Daoy (cell line): ENCODE results near the gene HMGB4. TPM values are rescaled to one million over a fixed set of nuclear protein-coding genes. Genes with fewer than 3 reads are reported as not detected.

Experiments
- DNase-seq: peaks from one replicate; pipeline ENCODE4 v3.0.0-alpha.2; 2015; ENCODE audit warnings: low read depth
- total RNA-seq: library from RNA; depleted of rRNA; stranded (reverse); fragments of >200 nt; shearing (Covaris generic); gene quantifications from 2 replicates; pipeline ENCODE4 v1.2.3, GENCODE V29; 2014; rRNA removed

Gene HMGB4, protein sequence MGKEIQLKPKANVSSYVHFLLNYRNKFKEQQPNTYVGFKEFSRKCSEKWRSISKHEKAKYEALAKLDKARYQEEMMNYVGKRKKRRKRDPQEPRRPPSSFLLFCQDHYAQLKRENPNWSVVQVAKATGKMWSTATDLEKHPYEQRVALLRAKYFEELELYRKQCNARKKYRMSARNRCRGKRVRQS
- not detected in 2 replicates for total RNA-seq

DNA sequence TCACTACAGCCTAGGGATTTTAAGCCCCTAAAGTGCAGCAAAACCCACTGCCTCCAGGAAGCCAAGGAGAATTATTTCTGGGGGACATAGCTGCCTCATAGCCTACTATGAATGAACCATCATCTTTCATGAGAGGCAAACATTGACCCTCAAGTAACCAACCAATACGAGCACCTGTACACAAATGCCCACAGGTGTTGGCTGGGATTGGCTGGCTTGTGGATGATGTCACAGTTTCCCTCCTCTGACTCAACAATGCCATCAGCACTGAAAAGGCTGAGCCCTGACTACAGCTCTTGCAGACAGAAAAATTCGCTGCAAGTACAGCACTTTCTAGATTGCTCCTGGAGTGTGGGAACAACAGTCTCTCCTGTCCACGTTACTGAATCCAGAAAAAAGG, at the start of gene HMGB4:
Gene HMGB4 (plus strand): TSS at position 301 of the 400 bp plus-strand sequence. CDS start 113 bp downstream, outside the sequence.
- DNase-seq, result no peak

DNA sequence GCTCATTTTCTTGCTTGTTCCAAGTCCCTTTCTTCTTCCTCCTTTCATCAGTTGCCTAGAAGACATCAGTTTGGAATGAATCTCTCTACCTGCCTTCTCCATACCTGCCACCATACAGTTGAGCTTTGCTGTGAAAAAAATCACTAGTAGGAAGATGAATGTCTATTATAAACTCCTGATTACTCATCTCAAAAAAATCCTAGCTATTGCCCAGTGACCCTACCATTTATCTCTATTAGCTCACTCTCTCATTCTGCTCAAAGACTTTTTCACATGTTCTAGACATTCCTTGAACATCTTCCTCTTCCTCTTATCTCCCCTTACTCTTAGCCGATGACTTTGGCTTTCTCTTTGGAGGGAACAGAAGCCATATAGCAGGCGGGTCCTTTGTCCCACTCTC, 49.7 kb upstream of the HMGB4 start:
- no peak for DNase-seq

DNA sequence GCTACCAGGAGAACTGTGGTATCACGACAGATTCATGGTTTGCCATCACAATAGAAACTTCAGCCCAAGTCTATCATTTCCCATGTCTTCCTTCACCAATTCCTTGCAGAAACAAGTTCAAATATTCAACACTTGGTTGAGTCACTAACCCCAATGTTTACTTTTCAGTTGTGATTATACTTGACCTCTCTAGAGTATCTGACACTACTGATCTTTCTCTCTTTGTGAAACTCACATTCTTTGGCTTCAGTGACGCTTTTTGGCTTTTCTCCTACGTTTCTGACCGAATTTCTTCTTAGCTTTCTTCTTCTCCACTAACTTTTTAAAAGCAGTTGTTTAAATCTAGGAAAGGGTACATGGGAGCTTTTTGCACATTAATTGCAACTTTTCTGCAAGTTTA, 48.8 kb upstream of the HMGB4 start:
- peak; percentile 29 for DNase-seq

DNA sequence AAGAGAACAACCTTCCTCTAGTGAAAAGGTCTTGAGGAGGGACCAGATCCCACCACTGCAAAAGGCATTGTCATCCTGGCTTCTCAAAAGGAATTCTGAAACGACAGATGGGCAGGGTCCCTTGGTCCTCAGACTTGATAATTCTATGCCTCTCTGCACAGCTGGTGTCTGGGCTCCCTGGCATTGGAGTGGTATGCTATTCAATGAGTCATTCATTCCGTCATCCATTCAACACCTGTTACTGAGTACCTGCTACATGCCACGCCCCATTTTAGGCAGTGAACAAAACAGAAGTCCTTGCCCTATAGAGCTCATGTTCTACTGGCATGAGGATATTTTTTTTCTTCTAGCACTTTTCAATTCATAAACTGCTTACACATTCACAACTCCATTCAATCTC, 45.8 kb upstream of the HMGB4 start:
- DNase-seq, result no peak

DNA sequence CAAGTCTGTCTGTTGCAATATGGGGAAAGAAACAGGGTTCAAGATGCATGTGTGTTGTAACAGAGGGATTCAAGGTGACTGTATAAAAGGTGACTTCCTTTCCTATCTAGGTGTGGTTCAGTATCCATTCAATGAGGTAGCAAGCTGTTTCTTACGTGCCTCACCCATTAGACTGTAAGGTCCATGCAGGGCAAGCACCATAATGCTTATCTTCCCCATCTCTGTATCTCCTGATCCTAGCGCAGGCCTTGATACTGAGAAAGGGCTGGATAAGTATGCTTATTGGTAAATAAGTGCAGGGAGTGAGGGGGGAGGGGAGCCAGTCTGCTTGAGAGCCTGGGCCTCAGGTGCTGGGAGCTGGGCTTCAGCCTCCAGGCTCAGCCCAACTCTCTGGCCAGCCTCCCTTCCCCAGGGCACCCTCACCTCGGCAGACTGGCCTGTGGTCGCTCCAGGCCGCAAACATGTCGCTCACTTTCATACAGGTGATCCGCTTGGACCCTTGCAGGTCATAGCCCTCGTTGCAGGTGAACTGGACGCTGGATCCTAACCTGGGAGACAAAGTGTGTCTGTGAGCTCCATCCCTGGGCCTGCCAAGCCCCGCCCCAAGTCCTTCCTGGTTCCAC, 44.5 kb upstream of the HMGB4 start:
- no peak for DNase-seq

DNA sequence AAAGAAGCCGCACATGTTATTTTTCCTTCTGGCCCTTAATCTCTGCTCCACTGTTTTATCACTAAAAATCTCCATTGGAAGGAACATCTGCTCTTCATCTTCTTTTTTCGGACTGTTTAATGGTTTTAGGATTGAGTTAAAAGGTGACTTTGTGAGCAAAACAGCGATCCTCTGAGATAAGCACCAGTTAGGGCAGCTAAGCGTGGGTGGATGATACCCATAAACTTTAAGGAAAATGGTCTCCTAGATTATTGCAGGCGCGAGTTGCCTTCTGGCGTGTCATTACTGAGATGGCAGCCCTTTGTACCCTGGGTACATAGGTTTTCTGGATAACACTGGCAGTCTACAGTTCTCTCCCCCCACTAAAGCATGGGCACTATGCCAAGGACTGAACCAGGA, 44.0 kb upstream of the HMGB4 start:
- no peak for DNase-seq

DNA sequence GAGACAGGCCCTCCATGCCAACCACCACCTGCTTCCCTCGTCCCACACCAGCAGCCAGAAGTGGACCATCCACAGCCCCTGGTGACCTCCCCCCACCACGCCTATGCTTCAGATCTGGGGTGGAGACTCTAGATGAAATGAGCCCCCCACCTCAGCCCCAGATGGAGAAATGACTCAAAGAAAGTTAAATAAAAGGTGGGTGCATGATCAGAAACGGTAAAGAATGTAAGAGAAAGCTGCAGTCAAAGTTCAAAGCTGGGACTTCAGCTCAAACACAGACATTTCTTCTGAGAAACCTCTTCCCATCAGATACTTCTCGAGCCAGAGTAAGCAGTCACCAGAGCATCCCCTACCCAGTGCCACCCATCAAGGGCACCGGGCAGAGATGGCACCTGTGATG, 43.1 kb upstream of the HMGB4 start:
- DNase-seq, result no peak

DNA sequence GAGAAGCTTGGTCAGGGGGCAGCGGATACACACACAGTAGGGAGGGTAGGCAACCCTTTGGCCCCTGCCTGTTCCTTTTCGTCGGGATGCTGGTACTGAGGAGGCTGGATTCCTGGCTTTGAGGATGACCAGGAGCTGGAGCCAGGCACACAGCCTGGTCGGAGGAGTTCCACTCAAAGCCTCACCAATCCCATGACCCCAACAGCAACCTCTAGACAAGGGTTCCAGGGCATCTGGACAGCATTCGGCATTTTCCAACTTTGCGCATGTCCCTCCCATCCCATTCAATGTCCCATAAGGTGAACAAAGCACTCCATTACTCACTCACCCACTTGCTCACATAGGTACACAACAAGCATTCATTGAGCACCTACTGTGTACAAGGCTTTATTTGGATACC, 42.6 kb upstream of the HMGB4 start:
- no peak for DNase-seq

DNA sequence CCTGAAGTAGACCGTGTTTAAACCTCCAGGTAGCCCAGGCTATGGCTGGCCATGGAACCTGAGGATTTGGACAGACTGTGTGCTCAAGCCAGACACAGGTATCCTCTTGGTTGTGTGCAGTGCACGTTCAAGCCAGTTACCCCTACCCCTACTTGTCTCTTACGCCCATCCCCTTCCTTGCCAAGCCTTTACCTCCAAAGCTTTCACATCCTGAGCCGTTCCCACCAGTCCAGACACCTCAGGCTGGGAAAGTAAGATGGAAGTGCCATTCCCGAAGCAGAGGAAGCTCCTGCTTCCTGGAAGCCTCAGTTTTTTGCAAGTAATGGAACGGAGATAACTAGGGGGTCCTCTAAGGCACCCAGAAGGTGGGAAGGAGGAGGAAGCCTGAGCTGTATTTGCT, 41.5 kb upstream of the HMGB4 start:
- DNase-seq, result no peak

DNA sequence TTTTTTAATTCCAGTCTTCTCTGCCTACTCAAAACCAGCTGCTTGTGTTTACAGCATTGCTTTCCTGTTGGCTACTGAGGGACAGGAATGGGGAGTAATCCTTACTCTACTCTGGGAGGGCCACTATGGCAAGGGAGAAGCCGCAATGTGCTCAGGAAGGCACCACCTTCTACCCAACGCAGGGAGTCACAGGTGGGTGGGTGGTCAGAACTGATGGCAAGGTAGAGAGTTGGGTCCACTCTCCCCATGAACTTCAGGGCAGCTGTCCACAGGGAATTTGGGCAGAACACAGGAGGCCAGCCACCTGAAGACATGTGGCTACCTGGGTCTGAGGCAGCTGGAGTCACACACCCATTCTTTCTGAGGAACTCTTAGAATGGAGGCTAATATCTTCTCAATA, 40.5 kb upstream of the HMGB4 start:
- no peak for DNase-seq

DNA sequence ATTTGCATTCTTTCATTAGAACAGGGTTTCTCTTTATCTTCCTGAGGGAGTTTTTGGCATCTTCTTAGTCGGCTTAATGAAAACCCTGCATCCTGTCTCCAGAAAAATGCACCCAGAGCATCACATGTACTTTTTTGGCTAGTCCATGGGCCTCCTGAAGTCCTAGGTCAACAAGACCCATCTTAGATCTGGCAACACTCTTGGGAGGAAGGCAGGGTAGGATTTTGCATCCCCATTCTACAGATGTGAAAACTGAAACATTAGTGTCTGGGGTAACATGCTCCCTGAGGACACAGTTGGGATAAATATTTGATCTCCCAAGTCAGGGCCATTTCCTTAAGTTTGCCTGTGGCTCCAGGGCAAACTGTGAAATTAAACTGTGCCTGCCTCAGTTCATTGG, 40.0 kb upstream of the HMGB4 start:
- DNase-seq, result no peak

DNA sequence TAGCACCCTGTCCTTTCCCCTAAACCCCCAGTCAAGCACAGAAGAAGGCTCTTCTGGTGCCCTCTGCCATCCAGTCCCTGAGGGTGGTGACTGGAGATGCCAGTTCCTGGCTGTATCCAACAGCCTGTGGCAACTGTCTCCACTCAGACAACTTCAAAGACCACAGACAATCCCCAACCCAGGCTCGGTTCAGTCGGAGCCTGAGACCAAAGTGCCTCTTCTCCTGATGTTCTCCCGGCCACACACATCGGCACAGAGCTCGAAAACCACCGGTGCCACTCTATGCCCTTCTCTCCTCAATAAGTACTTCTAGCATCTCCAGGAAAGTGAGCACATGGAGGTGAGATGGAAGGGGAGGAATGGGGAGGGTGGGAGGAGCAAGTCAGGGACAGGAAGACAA, 39.6 kb upstream of the HMGB4 start:
- no peak for DNase-seq

DNA sequence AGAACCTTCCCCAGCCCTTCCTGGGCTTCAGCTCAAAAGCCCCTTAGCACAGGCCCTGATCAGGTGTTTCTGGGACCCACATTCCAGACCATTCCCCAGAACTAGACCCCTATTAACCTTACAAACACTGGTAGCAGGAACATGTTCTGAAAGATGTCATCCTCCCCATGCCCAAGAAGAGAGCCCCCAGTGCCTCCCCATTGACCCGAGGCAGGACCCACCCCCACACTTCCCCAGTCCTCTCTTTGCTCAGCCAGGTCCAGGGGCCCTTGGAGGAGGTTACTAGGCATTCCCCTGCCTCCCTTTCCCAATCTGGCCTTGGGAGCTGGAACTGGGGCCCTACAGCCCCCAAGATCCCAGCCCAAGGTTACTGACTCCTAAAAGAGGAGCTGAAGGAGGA, 38.9 kb upstream of the HMGB4 start:
- no peak for DNase-seq

DNA sequence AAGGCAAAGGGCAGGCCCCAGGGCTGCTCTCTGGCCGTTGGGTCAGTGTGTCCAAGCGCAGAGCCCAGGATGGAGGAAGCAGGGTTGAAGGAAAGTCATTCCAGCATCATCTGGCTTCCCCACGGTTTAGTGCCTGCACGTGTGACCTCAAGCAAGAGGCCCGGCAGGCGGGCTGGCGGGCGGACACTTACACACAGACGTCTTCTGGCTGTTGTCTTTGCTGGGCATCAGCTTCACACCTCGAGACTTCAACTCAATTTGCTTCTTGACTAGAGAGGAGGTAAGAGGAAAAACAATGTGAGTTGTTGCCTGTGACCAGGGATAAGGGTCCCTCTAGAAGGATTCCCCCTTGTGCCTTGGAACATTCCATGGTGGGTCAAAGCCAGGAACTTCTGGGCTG, 38.4 kb upstream of the HMGB4 start:
- DNase-seq, result no peak

DNA sequence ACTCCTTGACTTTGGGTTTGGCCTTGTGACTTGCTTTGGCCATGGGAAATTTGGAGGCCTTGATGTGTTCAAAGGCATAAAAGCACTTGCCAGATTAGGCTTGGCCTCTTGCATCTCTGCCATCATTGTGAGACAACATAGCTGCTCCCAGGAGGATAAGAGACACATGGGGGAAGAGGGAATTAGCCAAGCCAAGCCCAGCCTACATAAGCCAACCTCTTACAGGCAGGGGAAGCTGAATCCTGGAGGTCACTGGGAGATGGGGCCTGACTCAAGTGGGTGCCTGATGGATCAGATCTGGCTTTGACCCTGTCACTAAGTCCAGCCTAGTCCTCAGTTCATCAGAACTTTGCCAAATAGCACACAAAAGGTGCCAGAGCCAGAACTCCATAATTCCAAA, 37.6 kb upstream of the HMGB4 start:
- DNase-seq, result no peak

DNA sequence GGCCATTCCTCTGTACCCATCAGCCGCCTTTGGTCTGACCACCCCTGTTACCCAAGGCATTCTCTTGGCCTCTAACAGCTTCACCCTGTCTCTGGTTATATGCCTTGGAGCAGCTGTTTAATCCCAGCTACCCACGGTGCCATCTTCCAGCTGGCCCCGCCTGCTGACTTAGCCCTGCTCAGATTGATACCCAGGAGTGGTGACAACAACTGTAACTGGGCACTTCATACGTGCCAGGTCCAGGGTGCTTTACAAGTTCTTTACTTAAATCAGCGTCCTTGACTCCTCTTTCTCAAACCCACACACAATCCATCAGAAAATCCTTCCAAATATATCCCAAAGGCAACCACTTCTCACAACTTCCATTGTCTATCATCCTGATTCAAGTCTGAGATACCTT, 37.2 kb upstream of the HMGB4 start:
- no peak for DNase-seq

DNA sequence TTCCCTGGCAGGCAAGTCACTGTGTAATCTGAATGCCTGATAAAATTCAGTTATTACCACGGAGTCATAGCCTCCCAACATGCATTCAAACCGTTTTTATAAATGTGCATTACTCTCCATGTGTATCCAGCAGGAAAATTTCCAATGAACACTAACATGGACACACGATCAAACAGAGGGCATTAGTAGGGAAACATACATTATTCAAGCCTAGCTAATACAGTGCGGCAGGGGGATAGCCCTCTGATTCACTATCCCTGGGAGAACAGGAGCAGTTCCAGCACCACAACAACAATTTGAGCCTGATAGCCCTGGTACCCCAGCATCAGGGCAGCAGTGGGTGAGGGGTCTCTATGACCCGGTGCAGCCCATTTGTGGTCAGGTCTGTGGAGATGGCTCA, 35.8 kb upstream of the HMGB4 start:
- no peak for DNase-seq

DNA sequence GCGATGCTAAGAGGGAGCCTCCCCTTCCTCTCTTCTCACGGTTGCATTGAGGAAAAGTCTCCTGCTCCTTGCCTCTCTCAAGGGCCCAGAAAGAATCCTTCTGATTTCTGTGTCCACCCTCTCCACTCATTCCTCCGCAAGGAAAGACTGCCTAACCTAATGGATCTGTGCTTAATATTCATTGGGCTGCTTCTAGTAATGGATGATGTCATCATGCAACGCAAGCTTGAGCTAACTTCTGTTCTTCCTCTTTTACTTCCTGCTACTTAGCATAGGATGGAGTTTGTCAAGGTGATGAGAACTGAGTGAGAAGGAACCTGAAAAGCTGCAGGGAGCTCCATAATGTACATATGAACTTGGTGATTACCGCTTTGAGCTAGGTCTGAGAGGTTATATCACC, 35.2 kb upstream of the HMGB4 start:
- DNase-seq, result no peak

DNA sequence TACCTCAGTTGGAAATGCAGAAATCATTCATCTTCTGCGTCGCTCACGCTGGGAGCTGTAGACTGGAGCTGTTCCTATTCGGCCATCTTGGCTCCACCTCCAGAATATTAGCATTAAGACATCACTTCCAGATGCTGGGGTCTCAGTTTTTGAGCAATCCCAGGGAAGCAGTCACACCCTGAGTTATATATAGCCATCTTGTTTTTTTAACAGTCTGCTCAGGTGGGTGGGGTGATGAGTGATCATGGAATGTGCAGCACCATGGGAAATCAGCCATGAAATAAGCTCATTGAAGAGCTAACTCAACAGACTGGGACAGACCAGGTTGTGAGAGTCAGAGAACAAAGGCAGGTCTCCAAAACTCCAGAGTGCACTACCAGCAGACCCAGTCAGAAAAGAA, 27.0 kb upstream of the HMGB4 start:
- no peak for DNase-seq

DNA sequence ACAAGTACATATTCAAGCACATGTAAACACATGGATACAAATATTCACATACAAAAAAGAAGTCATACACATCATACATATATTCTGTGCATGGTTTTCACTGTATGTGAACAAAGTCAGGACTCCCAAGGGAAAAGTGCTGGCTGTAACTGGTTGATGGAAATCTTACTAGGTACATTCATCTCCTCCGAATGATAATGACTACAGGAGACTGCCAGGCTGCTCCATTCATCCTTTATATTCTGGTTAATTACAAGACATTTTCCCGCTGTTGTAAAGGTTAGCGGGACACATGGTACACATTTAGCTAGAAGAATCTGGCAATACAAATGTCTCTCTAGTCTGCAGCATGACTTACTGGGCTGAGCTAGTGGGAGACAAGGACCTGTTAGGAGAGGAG, 26.2 kb upstream of the HMGB4 start:
- DNase-seq, result no peak

DNA sequence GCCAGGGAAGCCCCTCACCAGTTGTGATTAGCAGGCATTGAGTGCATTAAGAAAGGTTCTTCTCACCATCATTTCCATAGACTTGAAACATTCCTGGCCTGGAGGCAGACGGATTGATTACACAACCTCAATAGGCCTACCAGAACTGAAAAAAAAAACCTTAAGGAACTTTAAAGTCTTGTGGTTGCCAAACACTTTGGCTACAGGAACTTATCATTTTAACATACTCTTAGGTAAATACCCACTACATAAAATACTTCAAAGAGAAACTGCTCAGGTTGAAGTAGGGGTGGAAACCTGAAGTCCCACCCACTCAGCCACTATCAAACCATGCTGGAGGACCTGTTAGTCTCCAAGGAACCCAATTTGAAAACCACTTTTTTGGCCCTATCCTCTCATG, 22.4 kb upstream of the HMGB4 start:
- no peak for DNase-seq

DNA sequence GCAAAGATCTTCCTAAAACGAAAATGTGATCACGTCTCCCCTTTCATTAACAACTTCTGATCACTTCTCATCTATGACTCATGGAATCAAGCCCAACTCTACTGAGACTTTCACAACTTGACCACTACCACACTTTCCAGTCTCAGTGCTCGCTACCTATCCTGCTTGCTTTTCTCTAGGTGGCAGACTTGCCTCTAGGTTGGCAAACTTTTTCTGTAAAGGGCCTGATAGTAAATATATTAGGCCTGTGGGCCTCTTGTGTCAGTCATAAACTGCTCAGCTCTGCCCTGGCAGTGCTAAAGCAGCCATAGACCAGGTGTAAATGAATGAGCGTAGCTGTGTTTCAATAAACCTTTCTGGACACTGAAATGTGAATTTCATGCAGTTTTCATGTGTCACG, 21.5 kb upstream of the HMGB4 start:
- no peak for DNase-seq

DNA sequence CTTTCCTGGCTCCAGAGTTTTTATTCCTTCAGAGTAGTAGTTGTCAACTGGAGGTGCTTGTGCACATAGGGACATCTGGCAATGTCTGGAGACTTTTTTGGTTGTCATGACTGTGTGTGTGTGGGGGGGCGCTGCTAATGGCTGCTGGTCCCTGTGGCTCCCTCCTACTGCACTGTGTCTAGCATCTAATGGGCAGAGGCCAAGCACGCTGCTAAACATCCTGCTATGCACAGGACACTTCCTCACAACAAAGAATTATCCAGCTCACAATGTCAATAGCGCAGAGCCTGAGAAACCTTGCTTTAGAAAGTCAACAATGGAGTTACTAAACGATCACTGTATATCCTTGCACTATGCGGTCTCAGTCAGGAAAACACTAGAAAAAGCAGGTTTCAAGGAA, 19.7 kb upstream of the HMGB4 start:
- no peak for DNase-seq

DNA sequence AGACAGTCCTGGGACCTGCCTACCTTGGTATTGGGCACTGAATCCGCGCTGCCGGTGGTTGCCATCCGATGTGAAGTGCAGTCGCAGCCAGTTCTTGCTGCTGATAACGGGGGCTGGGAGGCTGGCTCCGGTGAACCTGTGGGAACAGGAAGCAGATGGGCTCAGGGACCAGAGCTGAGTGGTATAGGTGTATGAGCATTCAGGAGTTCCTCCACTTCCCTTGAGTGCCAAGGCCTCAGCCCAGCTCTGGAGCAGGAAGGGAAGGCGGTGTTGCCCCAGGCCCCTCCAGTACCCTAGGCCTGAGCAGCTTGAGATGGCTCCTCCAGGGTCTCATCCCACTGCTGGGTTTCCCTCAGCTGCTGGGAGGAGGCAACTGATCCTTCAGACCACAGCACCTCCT, 17.0 kb upstream of the HMGB4 start:
- no peak for DNase-seq
